ENCODE measurements around the gene TPCN2.

Gene TPCN2

DNA sequence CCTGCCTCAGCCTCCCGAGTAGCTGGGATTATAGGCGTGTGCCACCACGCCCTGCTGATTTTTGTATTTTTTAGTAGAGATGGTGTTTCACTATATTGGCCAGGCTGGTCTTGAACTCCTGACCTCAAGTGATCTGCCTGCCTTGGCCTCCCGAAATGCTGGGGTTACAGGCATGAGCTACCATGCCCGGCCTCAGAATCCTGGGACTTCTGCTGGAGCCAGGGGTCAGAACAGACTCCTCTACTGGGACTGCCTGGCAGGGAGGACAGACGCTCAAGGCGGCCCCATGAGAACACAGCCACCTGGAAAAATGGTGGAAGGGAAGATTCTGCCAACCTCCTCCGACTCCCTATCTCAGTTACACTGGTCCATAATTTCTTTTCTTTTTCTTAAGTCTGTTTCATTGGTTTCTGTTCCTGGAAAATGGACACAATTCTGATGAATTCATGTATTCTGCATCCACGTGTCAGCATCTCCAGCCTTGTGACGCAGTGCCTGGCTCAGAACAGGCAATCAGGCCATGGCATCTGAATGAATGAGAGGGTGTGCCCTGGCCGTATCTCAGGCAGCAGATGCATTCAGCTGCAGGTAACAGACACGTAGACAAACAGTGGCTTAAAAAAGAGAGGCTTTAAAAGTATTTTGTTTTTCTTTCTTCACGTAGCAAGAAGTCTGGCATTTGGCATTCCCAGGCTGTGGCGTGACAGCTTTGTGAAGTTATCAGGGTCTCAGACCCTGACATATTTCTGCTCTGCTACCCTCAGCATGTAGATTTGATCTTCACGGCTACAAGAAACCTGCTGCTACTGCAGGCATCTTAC lies 111.8 kb downstream of the TPCN2 start:
- H3K4me3 ChIP-seq (ENCODE audit: low read depth, low read length): no peak overlapping the region
- TF ChIP-seq, protein P1, sequence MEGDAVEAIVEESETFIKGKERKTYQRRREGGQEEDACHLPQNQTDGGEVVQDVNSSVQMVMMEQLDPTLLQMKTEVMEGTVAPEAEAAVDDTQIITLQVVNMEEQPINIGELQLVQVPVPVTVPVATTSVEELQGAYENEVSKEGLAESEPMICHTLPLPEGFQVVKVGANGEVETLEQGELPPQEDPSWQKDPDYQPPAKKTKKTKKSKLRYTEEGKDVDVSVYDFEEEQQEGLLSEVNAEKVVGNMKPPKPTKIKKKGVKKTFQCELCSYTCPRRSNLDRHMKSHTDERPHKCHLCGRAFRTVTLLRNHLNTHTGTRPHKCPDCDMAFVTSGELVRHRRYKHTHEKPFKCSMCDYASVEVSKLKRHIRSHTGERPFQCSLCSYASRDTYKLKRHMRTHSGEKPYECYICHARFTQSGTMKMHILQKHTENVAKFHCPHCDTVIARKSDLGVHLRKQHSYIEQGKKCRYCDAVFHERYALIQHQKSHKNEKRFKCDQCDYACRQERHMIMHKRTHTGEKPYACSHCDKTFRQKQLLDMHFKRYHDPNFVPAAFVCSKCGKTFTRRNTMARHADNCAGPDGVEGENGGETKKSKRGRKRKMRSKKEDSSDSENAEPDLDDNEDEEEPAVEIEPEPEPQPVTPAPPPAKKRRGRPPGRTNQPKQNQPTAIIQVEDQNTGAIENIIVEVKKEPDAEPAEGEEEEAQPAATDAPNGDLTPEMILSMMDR (IDR thresholded peaks at IDR 0.05; ENCODE audit: low read depth, low read length): no peak

- TF ChIP-seq, protein P1 (IDR thresholded peaks at IDR 0.05; ENCODE audit: low read depth, low read length): no peak
- no peak overlapping the region for H3K4me3 ChIP-seq (ENCODE audit: low read depth, low read length)
Measured at GRCh38 chr11:69161117-69161407, 112.3 kb downstream of the TPCN2 start.

GRCh38 chr11:69162505-69162904 lies 113.8 kb downstream of the TPCN2 start:
- no peak overlapping the region for H3K4me3 ChIP-seq (ENCODE audit: low read depth, low read length)
- TF ChIP-seq, protein P1 (IDR thresholded peaks at IDR 0.05; ENCODE audit: low read depth, low read length): no peak

GRCh38 chr11:69163842-69164241 lies 115.1 kb downstream of the TPCN2 start:
- TF ChIP-seq, protein P1 (IDR thresholded peaks at IDR 0.05; ENCODE audit: low read depth, low read length): no peak
- H3K4me3 ChIP-seq (ENCODE audit: low read depth, low read length): no peak overlapping the region

DNA sequence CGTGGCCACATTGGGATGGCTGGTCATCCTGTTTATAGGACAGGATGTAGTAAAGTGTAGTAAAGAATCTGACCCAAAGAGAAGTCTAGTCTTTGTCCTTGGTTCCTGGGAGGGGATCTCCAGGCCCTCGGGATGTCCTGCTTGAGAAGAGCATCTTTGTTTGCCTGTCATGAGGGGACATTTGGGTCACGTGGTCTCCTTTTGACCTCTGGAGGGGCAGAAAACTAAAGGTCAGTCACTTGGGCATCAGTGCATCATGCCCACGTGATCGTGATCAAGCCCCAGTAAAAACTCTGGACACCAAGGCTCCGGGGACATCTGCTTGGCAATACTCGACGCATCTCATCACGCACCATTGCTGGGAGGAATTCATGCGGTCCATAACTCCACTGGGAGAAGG lies 116.1 kb downstream of the TPCN2 start:
- no peak overlapping the region for H3K4me3 ChIP-seq (ENCODE audit: low read depth, low read length)
- TF ChIP-seq, protein P1 (IDR thresholded peaks at IDR 0.05; ENCODE audit: low read depth, low read length): no peak

DNA sequence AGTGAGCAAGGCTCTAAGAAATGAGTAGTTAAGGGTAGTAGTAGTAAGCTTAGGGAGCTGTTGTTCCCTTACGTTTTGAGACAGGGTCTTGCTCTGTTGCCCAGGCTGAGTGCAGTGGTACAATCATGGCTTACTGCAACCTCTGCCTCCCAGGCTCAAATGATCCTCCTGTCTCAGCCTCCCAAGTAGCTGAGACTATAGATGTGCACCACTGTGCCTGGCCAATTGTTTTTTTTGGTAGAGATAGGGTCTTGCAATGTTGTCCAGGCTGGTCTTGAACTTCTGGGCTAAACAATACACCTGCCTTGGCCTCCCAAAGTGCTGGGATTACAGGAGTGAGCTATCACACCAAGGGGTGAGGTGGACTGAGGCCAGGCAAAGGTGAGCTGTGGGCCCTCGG lies 117.0 kb downstream of the TPCN2 start:
- no peak overlapping the region for H3K4me3 ChIP-seq (ENCODE audit: low read depth, low read length)
- TF ChIP-seq, protein P1 (IDR thresholded peaks at IDR 0.05; ENCODE audit: low read depth, low read length): no peak

DNA sequence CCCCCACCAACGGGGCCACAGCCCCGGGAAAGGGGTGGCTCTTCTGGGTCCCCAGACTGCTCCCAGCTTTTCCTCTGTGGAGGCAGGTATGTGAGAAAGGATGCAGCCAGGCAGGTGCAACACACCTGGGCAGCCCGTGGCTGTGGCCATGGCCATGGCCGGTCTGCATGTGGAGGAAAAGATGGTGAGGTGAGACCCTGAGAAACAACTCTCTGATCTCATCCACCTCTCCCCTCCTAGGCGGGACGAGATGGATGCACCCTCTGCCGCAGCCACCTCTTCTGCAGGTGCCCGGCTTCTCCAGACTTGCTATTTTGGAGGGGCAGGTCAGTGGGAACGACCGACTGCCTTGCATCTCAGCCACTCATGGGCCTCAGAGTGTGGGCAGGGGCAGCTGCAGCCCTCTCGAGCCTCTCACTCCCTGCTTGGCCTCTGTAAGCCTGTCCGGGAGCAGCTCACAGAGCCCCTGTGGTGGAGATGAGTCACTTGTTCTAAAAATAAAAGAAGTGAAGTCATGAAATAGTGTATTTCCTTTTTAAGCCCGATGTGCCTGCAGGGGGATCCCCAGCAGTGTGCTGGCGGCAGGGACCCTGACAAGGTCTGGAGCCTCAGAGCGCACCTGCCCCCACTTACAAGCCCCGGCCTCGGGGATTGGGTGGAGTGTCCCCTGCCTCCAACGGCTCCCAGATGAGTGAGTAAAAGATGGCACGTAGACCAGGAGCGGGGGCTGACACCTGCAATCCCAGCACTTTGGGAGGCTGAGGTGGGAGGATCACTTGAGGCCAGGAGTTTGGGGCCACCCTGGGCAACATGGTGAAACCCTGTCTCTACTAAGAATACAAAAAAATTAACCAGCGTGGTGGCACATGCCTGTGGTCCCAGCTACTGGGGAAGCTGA lies 117.7 kb downstream of the TPCN2 start:
- no peak overlapping the region for H3K4me3 ChIP-seq (ENCODE audit: low read depth, low read length)
- TF ChIP-seq, protein P1 (IDR thresholded peaks at IDR 0.05; ENCODE audit: low read depth, low read length): no peak

All from WI38 (cell line).